HG02973 (cell line): ENCODE measurements around the gene UTS2B.
A peak's percentile ranks its signal among the peaks of the same experiment; 100 is the strongest.
"Not testable (repeated sequence)": the region's sequence is repeated elsewhere in the genome, so short reads cannot be mapped to it uniquely, and the experiment has no call there.

Experiments
- ATAC-seq: cut with Tn5 transposase; IDR thresholded peaks from one replicate; pipeline ENCODE4 v1.9.1; 2021; ENCODE audit warnings: moderate library complexity; ENCODE audit not compliant: unreplicated experiment

Gene UTS2B

DNA sequence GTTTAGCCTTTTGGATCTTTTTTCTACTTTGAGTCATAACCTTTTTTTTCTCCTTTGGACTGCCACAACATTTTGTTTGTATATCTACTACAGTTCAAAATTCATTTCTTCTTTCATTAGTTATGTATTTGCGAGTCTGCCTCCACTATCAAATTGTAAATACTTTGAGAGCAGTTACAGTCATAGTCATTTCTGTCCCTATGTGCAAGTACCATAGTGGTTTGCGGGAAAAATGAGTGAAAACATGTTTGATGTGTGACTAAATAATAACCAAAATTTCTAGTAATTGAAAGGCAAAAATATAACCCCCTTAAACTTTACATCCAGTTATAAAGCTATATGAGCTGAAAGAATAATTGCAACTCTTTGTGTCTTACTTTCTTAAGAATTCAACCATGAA is 46.9 kb downstream of the UTS2B start:
- ATAC-seq = no peak

DNA sequence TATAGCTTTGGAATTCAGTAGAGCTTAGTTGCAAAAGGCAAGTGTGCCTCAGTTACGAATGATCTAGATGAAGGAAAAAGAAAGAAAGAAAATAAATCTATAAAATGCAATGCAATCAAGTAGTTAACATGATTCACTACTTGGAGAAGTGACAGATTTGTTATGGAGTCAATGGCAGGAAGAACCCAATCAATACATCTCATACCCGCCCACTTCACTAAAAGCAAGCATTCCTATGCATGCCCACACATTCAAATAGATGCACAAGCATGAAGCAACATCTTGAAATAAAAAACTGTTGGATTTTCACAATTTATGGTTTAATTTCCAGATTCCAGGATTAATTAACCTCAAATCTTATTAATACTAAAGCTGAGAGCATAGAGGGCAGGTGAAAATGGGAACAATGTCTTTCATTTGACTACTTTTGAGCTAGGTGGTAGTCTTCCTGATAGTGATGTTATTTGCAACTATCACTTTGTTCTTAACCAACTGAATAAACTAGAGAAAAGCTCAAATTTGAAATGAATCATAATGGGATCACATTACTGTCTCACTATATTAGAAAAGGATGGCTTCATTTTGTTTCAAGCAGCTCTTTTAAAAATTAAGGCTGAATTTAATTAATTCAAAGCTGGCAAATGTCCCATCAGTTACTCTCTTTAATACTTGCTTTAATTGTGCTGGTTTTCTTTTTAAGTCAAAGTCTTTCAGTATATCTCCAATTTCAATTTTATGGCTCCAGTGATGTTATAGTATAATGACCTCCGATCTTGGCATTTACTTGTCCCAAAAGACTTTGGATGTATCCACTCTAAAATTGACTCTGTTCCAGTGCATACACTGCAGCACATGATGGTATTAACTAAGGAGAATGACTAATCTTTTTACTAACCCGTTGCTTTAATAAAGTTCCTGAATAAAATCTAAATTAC is 47.8 kb downstream of the UTS2B start:
- ATAC-seq = no peak

- no peak for ATAC-seq
These were observed 49.4 kb downstream of the UTS2B start for GRCh38 chr3:191280882-191281281.

- no peak for ATAC-seq
These were observed 50.2 kb downstream of the UTS2B start for GRCh38 chr3:191280111-191280510.

GRCh38 chr3:191275751-191276150 is 54.6 kb downstream of the UTS2B start:
- ATAC-seq = no peak

GRCh38 chr3:191275244-191275643 is 55.1 kb downstream of the UTS2B start:
- not testable (repeated sequence) for ATAC-seq

DNA sequence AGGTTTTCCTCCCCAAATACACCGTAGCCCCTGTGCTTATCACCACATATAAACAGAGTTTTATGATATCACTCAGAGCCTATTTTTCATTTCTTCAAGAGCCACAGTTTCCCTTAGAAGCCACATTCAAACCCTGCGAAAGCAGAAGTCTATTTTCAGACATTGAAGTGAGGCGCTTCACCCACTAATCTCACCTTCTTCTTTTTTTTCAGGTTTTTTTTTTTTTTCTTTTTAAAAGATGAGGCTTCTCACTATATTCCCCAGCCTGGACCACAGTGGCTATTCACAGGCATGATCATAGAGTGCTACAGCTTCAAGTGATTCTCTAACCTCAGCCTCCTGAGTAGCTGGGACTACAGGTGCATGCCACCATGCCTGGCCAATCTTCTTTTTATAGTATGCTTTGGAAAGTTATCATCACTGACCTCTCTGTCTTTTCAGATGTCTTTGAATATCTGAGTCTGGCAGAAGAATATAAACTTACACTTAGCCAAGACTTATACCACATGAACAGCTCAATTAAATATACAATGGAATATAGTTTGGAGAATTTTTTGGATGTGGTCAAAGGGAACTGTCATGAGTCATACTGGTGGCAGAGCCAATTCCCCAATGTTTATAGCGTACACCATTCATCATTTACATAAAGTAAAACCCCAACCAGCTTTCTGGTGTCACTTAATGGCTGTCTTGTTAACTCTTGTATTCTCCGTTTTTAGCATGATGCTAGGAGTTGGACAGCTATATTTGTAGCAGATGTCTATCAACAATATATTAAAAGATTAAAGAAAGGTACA is 60.8 kb downstream of the UTS2B start:
- peak; percentile 65 for ATAC-seq

DNA sequence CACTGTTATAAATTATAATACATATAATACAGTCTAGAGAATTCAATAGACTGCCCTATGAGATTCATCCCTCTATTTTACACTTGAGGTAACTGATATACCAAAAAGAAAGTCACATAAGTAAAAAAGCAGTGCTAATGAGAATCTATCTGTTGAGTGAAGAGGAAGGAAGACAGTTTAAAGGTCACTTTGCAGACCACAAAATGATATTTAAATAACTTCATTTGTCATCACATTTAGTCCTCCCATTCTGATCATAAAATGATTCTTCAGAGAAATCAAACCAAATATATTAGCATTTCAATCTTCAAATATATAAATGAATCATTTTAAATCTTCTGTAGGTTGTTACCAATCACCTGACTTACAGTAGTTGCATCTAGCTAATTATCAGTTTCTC is 61.6 kb downstream of the UTS2B start:
- ATAC-seq = no peak

DNA sequence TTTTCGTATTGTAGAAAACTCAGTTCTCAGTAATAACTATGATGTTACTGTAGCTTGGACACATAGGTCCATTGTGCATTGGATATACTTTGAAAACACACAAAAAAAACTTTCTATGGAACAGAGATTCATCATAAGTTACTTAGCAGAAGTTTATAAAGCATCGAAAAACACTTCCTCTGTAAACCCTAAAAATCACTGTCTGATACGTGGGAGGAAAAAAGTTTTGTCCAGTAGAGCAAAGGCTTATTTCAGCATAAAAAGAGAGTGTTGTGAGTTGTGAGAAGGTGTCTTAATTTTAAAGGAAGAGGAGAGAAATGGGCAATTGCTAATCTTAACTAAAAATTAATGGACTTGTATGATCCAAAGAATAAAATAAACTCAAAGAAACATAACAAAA is 66.5 kb downstream of the UTS2B start:
- no peak for ATAC-seq

DNA sequence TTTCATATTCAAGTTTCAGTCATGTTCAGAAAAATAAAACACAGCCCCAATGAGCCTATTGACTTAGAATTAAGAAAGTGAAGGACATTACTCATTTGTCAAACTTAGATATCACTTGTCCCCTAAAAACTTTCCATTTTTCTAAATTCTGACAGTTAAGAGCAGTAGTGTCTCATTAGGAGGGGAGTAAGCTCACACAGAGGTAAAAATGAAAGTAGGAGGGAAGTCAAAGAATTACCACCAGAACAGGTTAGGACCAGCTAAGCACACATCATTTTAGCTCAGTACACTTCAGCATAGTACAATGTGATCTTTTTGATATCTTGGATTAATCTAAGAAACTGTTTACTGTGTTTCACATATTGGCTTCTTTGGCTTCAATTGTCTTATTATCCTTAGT is 67.0 kb downstream of the UTS2B start:
- peak; percentile 74 for ATAC-seq

DNA sequence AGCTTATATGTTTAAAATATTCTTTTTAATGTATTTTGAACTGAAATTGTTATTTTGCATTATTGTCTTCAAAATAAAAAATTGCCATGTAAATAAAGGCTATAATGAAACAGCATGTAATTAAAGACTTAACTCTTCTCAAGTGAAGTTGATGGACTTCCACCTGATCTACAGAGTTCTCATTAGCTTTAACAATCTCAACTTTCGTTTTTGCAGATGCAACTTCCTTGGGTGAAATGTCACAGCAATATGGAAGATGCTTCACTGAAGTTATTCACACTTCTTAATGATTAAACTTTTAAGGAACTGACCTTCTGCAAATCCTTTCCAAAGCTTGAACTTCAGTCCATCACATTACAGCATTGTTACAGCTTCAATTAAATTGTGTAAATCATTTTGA is 67.7 kb downstream of the UTS2B start:
- ATAC-seq = peak; percentile 43

DNA sequence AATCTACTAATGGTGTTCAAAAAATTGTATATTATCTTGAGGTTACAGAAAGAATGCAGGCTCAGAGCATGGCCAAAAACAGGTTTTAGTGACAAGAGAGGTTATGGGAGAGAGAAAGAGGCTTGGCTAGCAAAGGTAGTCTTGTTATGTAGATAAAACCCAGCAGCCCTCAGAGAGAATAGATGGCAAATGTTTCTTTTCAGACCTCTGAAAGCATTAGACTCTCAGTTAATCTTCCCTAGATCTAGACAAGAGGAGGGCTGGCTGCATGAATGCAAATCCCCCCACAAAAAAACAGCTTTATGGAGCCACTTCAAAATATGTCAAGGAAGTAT is 69.1 kb downstream of the UTS2B start:
- no peak for ATAC-seq

- no peak for ATAC-seq
These were observed 69.7 kb downstream of the UTS2B start for GRCh38 chr3:191260431-191261303.

DNA sequence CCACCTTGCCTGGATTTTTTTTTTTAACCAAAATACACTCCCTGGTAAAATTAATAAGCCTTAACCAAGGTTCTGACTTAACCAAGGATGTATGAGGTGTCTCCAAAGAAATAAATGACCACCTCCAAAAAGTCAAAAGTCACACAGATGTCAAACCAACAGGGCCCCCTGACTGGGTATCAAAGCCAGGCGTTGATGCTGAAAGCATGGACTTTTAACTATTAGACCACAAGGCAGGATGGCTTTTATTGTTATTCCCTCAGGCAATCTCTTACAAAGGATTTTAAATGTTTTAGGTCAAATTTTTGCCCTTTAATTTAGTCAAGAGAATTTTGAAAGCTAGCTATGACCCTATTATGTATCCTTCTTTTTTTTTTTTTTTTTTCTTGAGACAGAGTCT is 70.8 kb downstream of the UTS2B start:
- no peak for ATAC-seq

DNA sequence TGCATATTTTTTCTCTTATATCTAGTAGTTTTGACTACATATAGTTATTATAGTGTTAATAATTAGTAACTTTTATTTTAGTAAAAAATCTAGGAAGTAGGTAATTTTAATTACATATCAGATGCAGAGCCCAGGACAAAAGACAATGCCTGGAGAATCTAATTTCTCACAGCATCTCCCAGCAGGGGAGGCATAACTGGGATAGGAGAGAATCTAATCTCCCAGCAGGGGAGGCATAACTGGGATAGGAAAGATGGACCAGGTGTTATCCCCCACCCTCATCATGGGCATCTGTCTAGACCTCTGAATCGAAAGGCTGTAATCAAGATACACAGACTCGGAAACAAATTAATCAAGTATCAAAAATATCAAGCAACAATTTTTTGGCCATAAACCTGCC is 73.0 kb downstream of the UTS2B start:
- no peak for ATAC-seq

GRCh38 chr3:191256405-191256804 is 73.9 kb downstream of the UTS2B start:
- no peak for ATAC-seq

- no peak for ATAC-seq
These were observed 75.2 kb downstream of the UTS2B start for GRCh38 chr3:191255156-191255555.

DNA sequence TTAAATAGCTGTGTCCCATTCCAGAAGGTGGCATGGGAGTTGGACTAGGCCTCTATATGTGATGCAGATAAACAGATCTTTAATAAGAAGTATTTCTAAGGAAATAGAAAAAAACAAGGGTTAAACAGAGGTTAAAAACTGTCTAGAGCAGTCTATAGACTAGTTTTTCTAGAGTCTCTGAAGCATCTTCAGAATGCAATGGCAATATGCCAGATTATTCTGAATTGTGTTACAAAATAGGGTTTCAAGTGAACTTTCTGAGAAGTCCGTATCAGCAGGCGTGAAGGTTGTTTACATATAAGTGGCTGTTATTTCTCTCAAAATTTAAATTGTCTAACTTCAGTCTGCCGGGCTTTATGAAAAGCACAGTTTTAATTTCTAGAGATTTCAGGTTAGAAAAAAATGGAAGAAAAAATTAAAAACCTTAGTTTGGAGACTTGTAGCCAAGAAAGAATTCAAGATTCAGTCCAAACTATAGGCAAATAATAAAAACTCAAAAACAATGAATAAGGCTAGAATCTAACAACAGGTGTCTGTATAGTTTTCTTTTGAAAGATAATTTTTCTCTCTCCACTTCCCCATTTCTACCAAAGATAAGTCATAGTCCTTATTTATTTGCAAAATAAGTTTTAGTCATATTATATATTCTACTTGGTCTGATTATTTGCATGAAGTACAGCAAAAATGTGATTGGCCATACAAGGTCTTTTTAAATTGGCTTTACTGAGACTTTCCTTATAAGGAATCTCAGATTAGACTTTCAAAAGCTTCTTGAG is 76.0 kb downstream of the UTS2B start:
- no peak for ATAC-seq

GRCh38 chr3:191253089-191253799 is 77.1 kb downstream of the UTS2B start:
- no peak for ATAC-seq

DNA sequence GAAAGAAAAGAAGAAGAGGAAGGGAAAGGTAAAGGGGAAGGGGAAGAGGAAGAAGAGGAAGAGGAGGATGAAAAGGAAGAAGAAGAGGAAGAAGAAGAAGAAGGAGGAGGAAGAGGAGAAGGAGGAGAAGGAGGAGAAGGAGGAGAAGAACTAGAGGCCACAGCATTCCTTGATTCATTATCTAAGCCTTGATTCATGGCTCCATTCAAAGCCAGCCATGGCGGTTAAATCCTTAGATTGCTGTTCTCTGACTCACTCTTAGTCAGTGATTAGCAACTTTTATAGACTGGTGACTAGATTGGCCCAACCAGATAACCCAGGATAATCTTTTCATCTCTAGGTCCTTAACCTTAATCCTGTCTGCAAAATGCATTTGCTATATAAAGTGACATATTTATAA is 83.7 kb downstream of the UTS2B start:
- ATAC-seq = no peak
